Caco-2 (cell line): Measurements from ENCODE around the gene NAPA. TPM values are rescaled to one million over a fixed set of nuclear protein-coding genes. Genes with fewer than 3 reads are reported as not detected.

Experiments used
- BruUV-seq: library from RNA; stranded (reverse); fragments of 400-500 nt; replicated peaks from 2 replicates; lab custom pipeline; 2021; lab: Mats Ljungman, UMichigan
- CTCF ChIA-PET: fragments of 300-600 bp; sonication (Branson Sonifier 250); formaldehyde crosslinking; loops from one replicate; lab custom pipeline; 2022; ENCODE audit warnings: antibody characterized with exemption; lab: Charles Lee
- POLR2A ChIA-PET: fragments of 300-600 bp; sonication (Branson Sonifier 250); formaldehyde crosslinking; loops from one replicate; lab custom pipeline; 2022; ENCODE audit warnings: antibody characterized with exemption; lab: Charles Lee
- DNase-seq, 2 experiments: peaks; one replicate each; pipeline versions ENCODE4 v3.0.0 to v3.0.0-alpha.2; 2020 to 2022
- H3K27me3 ChIP-seq: replicated peaks from 2 replicates; pipeline ENCODE4 v1.6.0; 2011; ENCODE audit warnings: low read length; ENCODE audit not compliant: control insufficient read depth, insufficient read depth
- H3K36me3 ChIP-seq: 2 replicates; pipeline ENCODE4 v1.5.1; 2011; ENCODE audit warnings: low read length; ENCODE audit not compliant: control insufficient read depth, insufficient read depth
- H3K4me1 ChIP-seq: fragments of 250-450 bp; sonication (Bioruptor Pico); 2 replicates; pipeline ENCODE4 v1.5.1; 2020; ENCODE audit warnings: mild to moderate bottlenecking
- H3K4me3 ChIP-seq: 2 replicates; pipeline ENCODE4 v1.5.1; 2011; ENCODE audit warnings: low read depth, mild to moderate bottlenecking, control low read depth, low read length
- H3K9me3 ChIP-seq: fragments of 250-450 bp; sonication (Bioruptor Pico); 2 replicates; pipeline ENCODE4 v1.5.1; 2020; ENCODE audit warnings: mild to moderate bottlenecking, moderate library complexity
- H3K27ac Mint-ChIP-seq: one replicate; pipeline ENCODE4 v1.8.0; 2022; ENCODE audit warnings: mixed read lengths; ENCODE audit not compliant: unreplicated experiment
- H3K27me3 Mint-ChIP-seq: one replicate; pipeline ENCODE4 v1.8.0; 2022; ENCODE audit warnings: mixed read lengths; ENCODE audit not compliant: insufficient read depth, unreplicated experiment
- H3K36me3 Mint-ChIP-seq: one replicate; pipeline ENCODE4 v1.8.0; 2022; ENCODE audit warnings: mild to moderate bottlenecking, mixed read lengths; ENCODE audit not compliant: insufficient read depth, unreplicated experiment
- H3K4me1 Mint-ChIP-seq: one replicate; pipeline ENCODE4 v1.8.0; 2022; ENCODE audit warnings: low read depth, mixed read lengths; ENCODE audit not compliant: unreplicated experiment
- H3K4me3 Mint-ChIP-seq: one replicate; pipeline ENCODE4 v1.8.0; 2022; ENCODE audit warnings: mild to moderate bottlenecking, moderate library complexity, mixed read lengths; ENCODE audit not compliant: unreplicated experiment
- H3K9me3 Mint-ChIP-seq: one replicate; pipeline ENCODE4 v1.8.0; 2022; ENCODE audit warnings: mixed read lengths; ENCODE audit not compliant: unreplicated experiment
- CTCF ChIP-seq, 2 experiments: fragments of 200-600 bp in 1 of 2; IDR thresholded peaks; 1 replicate in 1 of 2; 2 replicates in 1 of 2; pipeline versions ENCODE4 v1.5.1 to v1.8.0; 2011 to 2022; ENCODE audit warnings: antibody characterized with exemption in 1 of 2, control low read depth in 1 of 2, inconsistent platforms in 1 of 2, low read depth in 1 of 2, low read length in 1 of 2, mild to moderate bottlenecking in 1 of 2, moderate library complexity in 1 of 2; ENCODE audit not compliant: insufficient read depth in 1 of 2, severe bottlenecking in 1 of 2, unreplicated experiment in 1 of 2
- intact Hi-C: fragments of 100-400 bp; cut with micrococcal nuclease; formaldehyde crosslinking; loops from one replicate; pipeline ENCODE4 v1.10.0; 2022; ENCODE audit not compliant: unreplicated experiment
- total RNA-seq: library from RNA; stranded (reverse); gene quantifications from 2 replicates; pipeline ENCODE4 v1.2.3, GENCODE V29; 2022

The NAPA gene
- total RNA-seq, 1 experiment from 2014 or later: 149 TPM

- no peak overlapping the region for H3K27ac Mint-ChIP-seq
- H3K4me1 Mint-ChIP-seq: no peaks in the 10 kb centered on the region
- intact Hi-C loops: no loop called here
- no peaks in the 10 kb centered on the region for H3K9me3 Mint-ChIP-seq
- no peak overlapping the region for H3K4me3 ChIP-seq
- no peak for DNase-seq
- no peak overlapping the region for H3K4me3 Mint-ChIP-seq
- no peaks in the 10 kb centered on the region for H3K27me3 ChIP-seq
- ChIA-PET POLR2A (no interaction called here), CTCF (interaction anchor here (0.6 kb wide), 1 partner anchor 69 kb away, joined by 5 read pairs; no protein-coding TSS in a partner anchor)
- H3K4me1 ChIP-seq: no peaks in the 10 kb centered on the region
- TF ChIP-seq CTCF (IDR thresholded peaks at IDR 0.05; ENCODE audit: insufficient read depth in 1 of 2, low read depth in 1 of 2, low read length in 1 of 2, severe bottlenecking in 1 of 2, unreplicated experiment in 1 of 2): no peak
- H3K9me3 ChIP-seq: no peaks in the 10 kb centered on the region
- no peaks in the 10 kb centered on the region for H3K36me3 ChIP-seq
- BruUV-seq: no TSS peak
- peaks cover 61% of the 10 kb centered on the region for H3K36me3 Mint-ChIP-seq
- no peaks in the 10 kb centered on the region for H3K27me3 Mint-ChIP-seq
Measured at GRCh38 chr19:47505506-47505905, 9.4 kb downstream of the NAPA start.

GRCh38 chr19:47503826-47504150 is 11.1 kb downstream of the NAPA start:
- DNase-seq: no peak
- Mint-ChIP-seq H3K9me3 (no peaks in the 10 kb centered on the region), H3K36me3 (peaks cover 53% of the 10 kb centered on the region), H3K27ac (no peak overlapping the region), H3K27me3 (no peaks in the 10 kb centered on the region), H3K4me3 (no peak overlapping the region), H3K4me1 (no peaks in the 10 kb centered on the region)
- Histone ChIP-seq H3K4me1 (no peaks in the 10 kb centered on the region), H3K4me3 (no peak overlapping the region), H3K9me3 (no peaks in the 10 kb centered on the region), H3K27me3 (no peaks in the 10 kb centered on the region), H3K36me3 (no peaks in the 10 kb centered on the region; the same call in 1 of the 2 replicates)
- ChIA-PET POLR2A (no interaction called here), CTCF (no interaction called here)
- intact Hi-C loops: no loop called here
- BruUV-seq: no TSS peak
- TF ChIP-seq CTCF (IDR thresholded peaks at IDR 0.05; ENCODE audit: insufficient read depth in 1 of 2, low read depth in 1 of 2, low read length in 1 of 2, severe bottlenecking in 1 of 2, unreplicated experiment in 1 of 2): no peak

- CTCF ChIA-PET: no interaction called here
- no peak overlapping the region for H3K27ac Mint-ChIP-seq
- Histone ChIP-seq H3K27me3 (no peaks in the 10 kb centered on the region), H3K9me3 (no peaks in the 10 kb centered on the region), H3K36me3 (no peaks in the 10 kb centered on the region; the same call in 1 of the 2 replicates), H3K4me1 (no peaks in the 10 kb centered on the region), H3K4me3 (no peak overlapping the region)
- no TSS peak for BruUV-seq
- H3K4me3 Mint-ChIP-seq: no peak overlapping the region
- no peaks in the 10 kb centered on the region for H3K4me1 Mint-ChIP-seq
- no peak for DNase-seq
- POLR2A ChIA-PET: no interaction called here
- no peaks in the 10 kb centered on the region for H3K9me3 Mint-ChIP-seq
- no peak for TF ChIP-seq CTCF (IDR thresholded peaks at IDR 0.05; ENCODE audit: insufficient read depth in 1 of 2, low read depth in 1 of 2, low read length in 1 of 2, severe bottlenecking in 1 of 2, unreplicated experiment in 1 of 2)
- peaks cover 52% of the 10 kb centered on the region for H3K36me3 Mint-ChIP-seq
- intact Hi-C loops: no loop called here
- no peaks in the 10 kb centered on the region for H3K27me3 Mint-ChIP-seq
Measured at GRCh38 chr19:47503130-47503825, 11.6 kb downstream of the NAPA start.
